IMR-90 (cell line): ENCODE data around the gene TSKS. TPM values are rescaled to one million over a fixed set of nuclear protein-coding genes. Genes with fewer than 3 reads are reported as not detected.

ENCODE experiments used
- ATAC-seq: fragments of 200-7000 bp; cut with Tn5 transposase; 2 replicates; pipeline ENCODE4 v1.9.1; 2020; ENCODE audit warnings: low read depth, mild to moderate bottlenecking, moderate library complexity
- BruUV-seq: library from RNA; stranded (reverse); fragments of 400-500 nt; replicated peaks from 2 replicates; lab custom pipeline; 2021; lab: Mats Ljungman, UMichigan
- CTCF ChIA-PET: fragments of 300-600 bp; formaldehyde crosslinking; extraction: SDS; loops from one replicate; lab custom pipeline; 2021; ENCODE audit warnings: antibody characterized with exemption; lab: Yijun Ruan, JAX
- POLR2A ChIA-PET: fragments of 300-600 bp; sonication (Branson Sonifier 250); formaldehyde crosslinking; loops from one replicate; lab custom pipeline; 2022; ENCODE audit warnings: antibody characterized with exemption; ENCODE audit not compliant: unreplicated experiment; lab: Charles Lee
- DNase-seq: peaks from one replicate; pipeline ENCODE4 v3.0.0; 2013
- H2AFZ ChIP-seq: replicated peaks from 2 replicates; pipeline ENCODE3; 2013; ENCODE audit warnings: low read length, mild to moderate bottlenecking; ENCODE audit not compliant: poor library complexity
- H2AK5ac ChIP-seq: 2 replicates; pipeline ENCODE4 v1.6.1; 2013; ENCODE audit warnings: low read depth, low read length, inconsistent platforms
- H2AK9ac ChIP-seq: replicated peaks from 2 replicates; pipeline ENCODE3; 2013; ENCODE audit warnings: mild to moderate bottlenecking, low read depth, low read length, moderate library complexity; ENCODE audit not compliant: poor library complexity
- H2BK120ac ChIP-seq: 2 replicates; pipeline ENCODE4 v1.6.1; 2013; ENCODE audit warnings: low read depth, low read length, inconsistent platforms
- H2BK15ac ChIP-seq: 3 replicates; pipeline ENCODE4 v1.6.1; 2013; ENCODE audit warnings: low read depth, low read length, inconsistent platforms
- H2BK20ac ChIP-seq: 2 replicates; pipeline ENCODE4 v1.6.1; 2013; ENCODE audit warnings: low read depth, mild to moderate bottlenecking, inconsistent platforms, low read length, moderate library complexity
- H2BK5ac ChIP-seq: 2 replicates; pipeline ENCODE4 v1.6.1; 2013; ENCODE audit warnings: mild to moderate bottlenecking, low read depth, low read length, inconsistent platforms; ENCODE audit not compliant: poor library complexity, severe bottlenecking
- H3K14ac ChIP-seq: replicated peaks from 2 replicates; pipeline ENCODE4 v1.6.1; 2013; ENCODE audit warnings: low read depth, low read length, inconsistent platforms
- H3K18ac ChIP-seq: 2 replicates; pipeline ENCODE4 v1.6.1; 2013; ENCODE audit warnings: low read depth, low read length, control low read depth
- H3K23ac ChIP-seq: 2 replicates; pipeline ENCODE4 v1.6.1; 2013; ENCODE audit warnings: low read depth, low read length, inconsistent platforms
- H3K27ac ChIP-seq: 2 replicates; pipeline ENCODE4 v1.5.1; 2013; ENCODE audit warnings: mild to moderate bottlenecking, control low read depth, low read length; ENCODE audit not compliant: insufficient read depth
- H3K27me3 ChIP-seq: 2 replicates; pipeline ENCODE4 v1.6.1; 2013; ENCODE audit warnings: low read length; ENCODE audit not compliant: control insufficient read depth, insufficient read depth
- H3K36me3 ChIP-seq: 2 replicates; pipeline ENCODE4 v1.6.1; 2013; ENCODE audit warnings: low read length, mixed read lengths; ENCODE audit not compliant: control insufficient read depth, insufficient read depth
- H3K4ac ChIP-seq: 2 replicates; pipeline ENCODE4 v1.6.1; 2013; ENCODE audit warnings: low read depth, low read length, inconsistent platforms
- H3K4me1 ChIP-seq: 2 replicates; pipeline ENCODE4 v1.6.1; 2013; ENCODE audit warnings: low read length, mixed read lengths; ENCODE audit not compliant: control insufficient read depth, insufficient read depth
- H3K4me2 ChIP-seq: 2 replicates; pipeline ENCODE4 v1.6.1; 2013; ENCODE audit warnings: low read depth, mild to moderate bottlenecking, control low read depth, low read length, moderate library complexity
- H3K4me3 ChIP-seq: 2 replicates; pipeline ENCODE4 v1.5.1; 2013; ENCODE audit warnings: low read depth, mild to moderate bottlenecking, control low read depth, low read length, moderate library complexity; ENCODE audit not compliant: insufficient read depth
- H3K56ac ChIP-seq: 2 replicates; pipeline ENCODE4 v1.6.1; 2013; ENCODE audit warnings: low read length, inconsistent platforms; ENCODE audit not compliant: insufficient read depth; ENCODE audit errors: extremely low read depth
- H3K79me1 ChIP-seq, 2 experiments: 2 replicates each; pipeline ENCODE4 v1.6.1; 2013; ENCODE audit warnings: low read length in 2 of 2, inconsistent platforms in 1 of 2, low read depth in 1 of 2
- H3K9ac ChIP-seq: 2 replicates; pipeline ENCODE4 v1.6.1; 2013; ENCODE audit warnings: low read depth, low read length, control low read depth
- H3K9me1 ChIP-seq: 2 replicates; pipeline ENCODE4 v1.6.1; 2013; ENCODE audit warnings: low read length, inconsistent platforms; ENCODE audit not compliant: insufficient read depth
- H3K9me3 ChIP-seq: 2 replicates; pipeline ENCODE4 v1.6.1; 2013; ENCODE audit warnings: low read length; ENCODE audit not compliant: control insufficient read depth, insufficient read depth
- H4K20me1 ChIP-seq: 2 replicates; pipeline ENCODE4 v1.6.1; 2013; ENCODE audit warnings: low read length, inconsistent platforms; ENCODE audit not compliant: insufficient read depth
- H4K5ac ChIP-seq: 2 replicates; pipeline ENCODE4 v1.6.1; 2013; ENCODE audit warnings: mild to moderate bottlenecking, low read depth, low read length, control low read depth
- H4K8ac ChIP-seq, 2 experiments: 2 replicates each; pipeline ENCODE4 v1.6.1; 2013; ENCODE audit warnings: low read depth in 2 of 2, low read length in 2 of 2, control low read depth in 1 of 2, inconsistent platforms in 1 of 2
- H4K91ac ChIP-seq: 2 replicates; pipeline ENCODE4 v1.6.1; 2013; ENCODE audit warnings: low read depth, low read length, inconsistent platforms; ENCODE audit not compliant: insufficient read depth
- BHLHE40 ChIP-seq: fragments of 150-350 bp; IDR thresholded peaks from 2 replicates; pipeline ENCODE4 v1.6.1; 2016; ENCODE audit warnings: mild to moderate bottlenecking, low read depth, low read length
- MXI1 ChIP-seq: IDR thresholded peaks from 2 replicates; pipeline ENCODE4 v1.6.1; 2012; ENCODE audit warnings: low read depth, mild to moderate bottlenecking, low read length, moderate library complexity, borderline replicate concordance
- POLR2A ChIP-seq: IDR thresholded peaks from 2 replicates; pipeline ENCODE4 v1.6.1; 2012; ENCODE audit warnings: mild to moderate bottlenecking, low read depth, low read length
- WGBS, 2 experiments: methylation state at CpG; one replicate each; pipeline versions ENCODE4 v1.1.5 to v1.1.7; 2013; ENCODE audit warnings: missing lambda C conversion rate in 2 of 2; ENCODE audit not compliant: insufficient read length in 1 of 2; ENCODE audit errors: extremely low coverage in 2 of 2; 5-methylcytosine and 5-hydroxymethylcytosine counted together
- dilution Hi-C: fragments of 300-500 bp; cut with HindIII; formaldehyde crosslinking; loops from one replicate; pipeline ENCODE4 v1.14.3; 2018; ENCODE audit warnings: low sequenced_read_pairs; ENCODE audit not compliant: unreplicated experiment
- in situ Hi-C: fragments of 300-500 bp; cut with MboI; formaldehyde crosslinking; loops from 3 replicates; pipeline ENCODE4 v1.14.3; 2019; ENCODE audit warnings: low sequenced_read_pairs, inconsistent platforms, mixed read lengths
- intact Hi-C: fragments of 100-400 bp; cut with micrococcal nuclease; formaldehyde crosslinking; loops from 2 replicates; pipeline ENCODE4 v1.10.0; 2022
- polyA plus RNA-seq, 3 experiments: library from polyadenylated mRNA; depleted of rRNA; stranded (reverse); fragments of >200 nt; gene quantifications; 2 replicates each; pipeline ENCODE4 v1.2.3, GENCODE V29; 2012; ENCODE audit warnings: low replicate concordance in 1 of 3
- total RNA-seq: library from RNA; depleted of rRNA; stranded (reverse); fragments of >200 nt; gene quantifications from 2 replicates; pipeline ENCODE4 v1.2.3, GENCODE V29; 2012
- TF ChIP-seq, protein P1 (sequence below): conservative IDR thresholded peaks from 2 replicates; pipeline ENCODE4 v1.5.1; 2012; ENCODE audit warnings: mild to moderate bottlenecking, low read depth, low read length, improper control_type of control experiment
- TF ChIP-seq, protein P2 (sequence below): fragments of 150-350 bp; IDR thresholded peaks from 2 replicates; pipeline ENCODE4 v1.6.1; 2017; ENCODE audit warnings: mild to moderate bottlenecking, antibody characterized with exemption, low read length, low read depth

TSKS gene
- total and polyA plus RNA-seq, 2 of the 4 experiments (the other 2 are of a cell fraction) = not detected

DNA sequence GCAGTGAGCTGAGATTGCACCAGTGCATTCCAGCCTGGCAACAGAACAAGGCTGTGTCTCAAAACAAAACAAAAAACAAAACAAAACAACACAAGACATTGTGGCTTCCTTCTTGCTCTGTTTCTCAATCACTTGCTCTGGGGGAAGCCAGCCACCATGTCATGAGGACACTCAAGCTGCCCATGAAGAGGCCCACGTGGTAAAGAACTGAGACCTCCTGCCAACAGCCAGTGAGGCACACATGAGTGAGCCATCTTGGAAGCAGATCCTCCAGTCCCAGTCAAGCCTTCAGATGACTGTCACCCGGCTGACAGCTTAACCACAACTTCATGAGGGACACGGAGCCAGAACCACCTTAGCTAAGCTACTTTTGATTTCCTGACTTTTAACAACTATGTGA is 47.0 kb downstream of the TSKS start:
- Histone ChIP-seq H2BK20ac (no peak overlapping the region), H3K14ac (no peak overlapping the region), H3K56ac (no peak overlapping the region; the same call in 1 of the 2 replicates), H3K9ac (no peak overlapping the region), H3K9me3 (no peaks in the 10 kb centered on the region), H2BK15ac (no peak overlapping the region), H3K23ac (no peak overlapping the region), H4K20me1 (no peaks in the 10 kb centered on the region), H4K5ac (no peak overlapping the region), H3K18ac (no peak overlapping the region), H3K4ac (no peak overlapping the region), H3K79me1 (no peaks in the 10 kb centered on the region; a peak in 1 of 4 replicates), H2AFZ (peak overlapping the region; percentile 18), H2AK9ac (no peak overlapping the region), H3K4me1 (no peaks in the 10 kb centered on the region), H2AK5ac (0 out of 2 replicates have a peak overlapping the region, but pooled peaks have one; percentile 5), H3K27ac (no peak overlapping the region), H3K27me3 (no peaks in the 10 kb centered on the region), H4K91ac (no peak overlapping the region), H2BK5ac (no peak overlapping the region), H4K8ac (no peak overlapping the region), H2BK120ac (no peak overlapping the region), H3K4me2 (no peak overlapping the region), H3K4me3 (no peak overlapping the region), H3K36me3 (peaks cover 10% of the 10 kb centered on the region), H3K9me1 (peaks cover 10% of the 10 kb centered on the region; the same call in 1 of the 2 replicates)
- CTCF ChIA-PET = interaction anchor here (0.6 kb wide), 1 partner anchor 13 kb away, joined by 4 read pairs; no protein-coding TSS in a partner anchor
- TF ChIP-seq BHLHE40 = no peak
- TF ChIP-seq, protein P1, sequence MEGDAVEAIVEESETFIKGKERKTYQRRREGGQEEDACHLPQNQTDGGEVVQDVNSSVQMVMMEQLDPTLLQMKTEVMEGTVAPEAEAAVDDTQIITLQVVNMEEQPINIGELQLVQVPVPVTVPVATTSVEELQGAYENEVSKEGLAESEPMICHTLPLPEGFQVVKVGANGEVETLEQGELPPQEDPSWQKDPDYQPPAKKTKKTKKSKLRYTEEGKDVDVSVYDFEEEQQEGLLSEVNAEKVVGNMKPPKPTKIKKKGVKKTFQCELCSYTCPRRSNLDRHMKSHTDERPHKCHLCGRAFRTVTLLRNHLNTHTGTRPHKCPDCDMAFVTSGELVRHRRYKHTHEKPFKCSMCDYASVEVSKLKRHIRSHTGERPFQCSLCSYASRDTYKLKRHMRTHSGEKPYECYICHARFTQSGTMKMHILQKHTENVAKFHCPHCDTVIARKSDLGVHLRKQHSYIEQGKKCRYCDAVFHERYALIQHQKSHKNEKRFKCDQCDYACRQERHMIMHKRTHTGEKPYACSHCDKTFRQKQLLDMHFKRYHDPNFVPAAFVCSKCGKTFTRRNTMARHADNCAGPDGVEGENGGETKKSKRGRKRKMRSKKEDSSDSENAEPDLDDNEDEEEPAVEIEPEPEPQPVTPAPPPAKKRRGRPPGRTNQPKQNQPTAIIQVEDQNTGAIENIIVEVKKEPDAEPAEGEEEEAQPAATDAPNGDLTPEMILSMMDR = no peak
- TF ChIP-seq MXI1 = no peak
- no peak for TF ChIP-seq POLR2A
- TF ChIP-seq, protein P2, sequence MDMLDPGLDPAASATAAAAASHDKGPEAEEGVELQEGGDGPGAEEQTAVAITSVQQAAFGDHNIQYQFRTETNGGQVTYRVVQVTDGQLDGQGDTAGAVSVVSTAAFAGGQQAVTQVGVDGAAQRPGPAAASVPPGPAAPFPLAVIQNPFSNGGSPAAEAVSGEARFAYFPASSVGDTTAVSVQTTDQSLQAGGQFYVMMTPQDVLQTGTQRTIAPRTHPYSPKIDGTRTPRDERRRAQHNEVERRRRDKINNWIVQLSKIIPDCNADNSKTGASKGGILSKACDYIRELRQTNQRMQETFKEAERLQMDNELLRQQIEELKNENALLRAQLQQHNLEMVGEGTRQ = no peak
- ATAC-seq (no peak), DNase-seq (no peak)
- dilution Hi-C loops = no loop called here
- in situ Hi-C loops = no loop called here
- no TSS peak for BruUV-seq
- intact Hi-C loops = loop anchor here (10.0 kb wide), 1 partner anchor 99 kb away; the partner anchor contains the start of genes FUZ and MED25
- POLR2A ChIA-PET = no interaction called here
- WGBS, 2 experiments = 57% methylated on average over 1 of the region's 3 CpGs; no CpG with 5 or more reads in 1 of the 2 experiments
